ENCODE data around the gene SEC14L1. TPM values are rescaled to one million over a fixed set of nuclear protein-coding genes. Genes with fewer than 3 reads are reported as not detected.
A peak's percentile ranks its signal among the peaks of the same experiment; 100 is the strongest.
"Not testable (repeated sequence)": the region's sequence is repeated elsewhere in the genome, so short reads cannot be mapped to it uniquely, and the experiment has no call there.

The SEC14L1 gene
- total RNA-seq: 71.4 and 73.1 TPM in 2 replicates

GRCh38 chr17:77140878-77141767 is at the start of gene SEC14L1:
Gene SEC14L1 (plus strand): TSS chr17:77140969. CDS start chr17:77143597, 2,628 bp downstream.
- H3K27ac Mint-ChIP-seq: peak within 1 kb of the TSS; percentile 94
- no peaks in the 10 kb centered on the region for H3K27me3 Mint-ChIP-seq
- H3K4me3 Mint-ChIP-seq: peak within 1 kb of the TSS; percentile 87
- H3K4me1 Mint-ChIP-seq: peaks cover 58% of the 10 kb centered on the region
- H3K36me3 Mint-ChIP-seq (ENCODE audit: low read depth): peaks cover 57% of the 10 kb centered on the region
- peak; percentile 84 for DNase-seq
- peaks cover 16% of the 10 kb centered on the region for H3K9me3 Mint-ChIP-seq
- intact Hi-C loops (cut with micrococcal nuclease): loop anchor here (1.0 to 5.0 kb wide), 7 partner anchors 13 to 414 kb away; partner anchors contain the start of genes JMJD6, METTL23 and SRSF2

- peaks cover 66% of the 10 kb centered on the region for H3K36me3 Mint-ChIP-seq (ENCODE audit: low read depth)
- H3K27ac Mint-ChIP-seq: peak overlapping the region; percentile 23
- intact Hi-C loops (cut with micrococcal nuclease): no loop called here
- H3K27me3 Mint-ChIP-seq: no peaks in the 10 kb centered on the region
- H3K4me1 Mint-ChIP-seq: peaks cover 43% of the 10 kb centered on the region
- no peaks in the 10 kb centered on the region for H3K9me3 Mint-ChIP-seq
- DNase-seq: no peak
- H3K4me3 Mint-ChIP-seq: peak overlapping the region; percentile 8
Measured at GRCh38 chr17:77092025-77092424, 48.7 kb upstream of the SEC14L1 start.

GRCh38 chr17:77095461-77095860 is 45.3 kb upstream of the SEC14L1 start:
- Mint-ChIP-seq H3K4me1 (peaks cover 33% of the 10 kb centered on the region), H3K9me3 (no peaks in the 10 kb centered on the region), H3K36me3 (ENCODE audit: low read depth) (peaks cover 70% of the 10 kb centered on the region), H3K4me3 (no peak overlapping the region), H3K27ac (no peak overlapping the region), H3K27me3 (no peaks in the 10 kb centered on the region)
- intact Hi-C loops (cut with micrococcal nuclease): no loop called here
- DNase-seq: no peak

GRCh38 chr17:77096570-77097214 is 44.1 kb upstream of the SEC14L1 start:
- Mint-ChIP-seq H3K4me3 (no peak overlapping the region), H3K4me1 (peaks cover 31% of the 10 kb centered on the region), H3K27me3 (no peaks in the 10 kb centered on the region), H3K36me3 (ENCODE audit: low read depth) (peaks cover 62% of the 10 kb centered on the region), H3K27ac (peak overlapping the region; percentile 78), H3K9me3 (no peaks in the 10 kb centered on the region)
- no peak for DNase-seq
- intact Hi-C loops (cut with micrococcal nuclease): loop anchor here (2.0 kb wide), 1 partner anchor 44 kb away; the partner anchor contains the start of gene SEC14L1

GRCh38 chr17:77097631-77098180 is 43.1 kb upstream of the SEC14L1 start:
- Mint-ChIP-seq H3K4me1 (peaks cover 26% of the 10 kb centered on the region), H3K4me3 (no peak overlapping the region), H3K9me3 (no peaks in the 10 kb centered on the region), H3K27ac (peak overlapping the region; percentile 76), H3K36me3 (ENCODE audit: low read depth) (peaks cover 58% of the 10 kb centered on the region), H3K27me3 (no peaks in the 10 kb centered on the region)
- DNase-seq: no peak
- intact Hi-C loops (cut with micrococcal nuclease): loop anchor here (2.0 kb wide), 1 partner anchor 43 kb away; the partner anchor contains the start of gene SEC14L1

- Mint-ChIP-seq H3K4me1 (peaks cover 25% of the 10 kb centered on the region), H3K36me3 (ENCODE audit: low read depth) (peaks cover 45% of the 10 kb centered on the region), H3K4me3 (no peak overlapping the region), H3K27me3 (no peaks in the 10 kb centered on the region), H3K9me3 (no peaks in the 10 kb centered on the region), H3K27ac (peak overlapping the region; percentile 65)
- DNase-seq: no peak
- intact Hi-C loops (cut with micrococcal nuclease): no loop called here
Measured at GRCh38 chr17:77098884-77099545, 41.8 kb upstream of the SEC14L1 start.

- no peaks in the 10 kb centered on the region for H3K27me3 Mint-ChIP-seq
- intact Hi-C loops (cut with micrococcal nuclease): no loop called here
- H3K4me1 Mint-ChIP-seq: peaks cover 23% of the 10 kb centered on the region
- H3K27ac Mint-ChIP-seq: peak overlapping the region; percentile 48
- H3K9me3 Mint-ChIP-seq: no peaks in the 10 kb centered on the region
- H3K36me3 Mint-ChIP-seq (ENCODE audit: low read depth): peaks cover 43% of the 10 kb centered on the region
- no peak overlapping the region for H3K4me3 Mint-ChIP-seq
- DNase-seq: no peak
Measured at GRCh38 chr17:77099997-77100396, 40.8 kb upstream of the SEC14L1 start.

GRCh38 chr17:77101521-77102410 is 39.0 kb upstream of the SEC14L1 start:
- no peaks in the 10 kb centered on the region for H3K9me3 Mint-ChIP-seq
- H3K27ac Mint-ChIP-seq: no peak overlapping the region
- no peak for DNase-seq
- no peaks in the 10 kb centered on the region for H3K27me3 Mint-ChIP-seq
- no peak overlapping the region for H3K4me3 Mint-ChIP-seq
- peaks cover 19% of the 10 kb centered on the region for H3K4me1 Mint-ChIP-seq
- intact Hi-C loops (cut with micrococcal nuclease): no loop called here
- H3K36me3 Mint-ChIP-seq (ENCODE audit: low read depth): peaks cover 34% of the 10 kb centered on the region

GRCh38 chr17:77102411-77103134 is 38.2 kb upstream of the SEC14L1 start:
- intact Hi-C loops (cut with micrococcal nuclease); H3K27me3 Mint-ChIP-seq; H3K4me3 Mint-ChIP-seq; DNase-seq; H3K9me3 Mint-ChIP-seq; H3K27ac Mint-ChIP-seq: not testable (repeated sequence)
- Mint-ChIP-seq H3K36me3 (ENCODE audit: low read depth) (peaks cover 27% of the 10 kb centered on the region), H3K4me1 (peaks cover 14% of the 10 kb centered on the region)

GRCh38 chr17:77105706-77106105 is 35.1 kb upstream of the SEC14L1 start:
- no peaks in the 10 kb centered on the region for H3K27me3 Mint-ChIP-seq
- intact Hi-C loops (cut with micrococcal nuclease): no loop called here
- no peak overlapping the region for H3K4me3 Mint-ChIP-seq
- H3K4me1 Mint-ChIP-seq: peaks cover 20% of the 10 kb centered on the region
- H3K36me3 Mint-ChIP-seq (ENCODE audit: low read depth): peaks cover 9% of the 10 kb centered on the region
- no peaks in the 10 kb centered on the region for H3K9me3 Mint-ChIP-seq
- DNase-seq: no peak
- H3K27ac Mint-ChIP-seq: no peak overlapping the region

- DNase-seq: no peak
- Mint-ChIP-seq H3K27me3 (no peaks in the 10 kb centered on the region), H3K4me3 (no peak overlapping the region), H3K4me1 (peaks cover 24% of the 10 kb centered on the region), H3K36me3 (ENCODE audit: low read depth) (peaks cover 10% of the 10 kb centered on the region), H3K27ac (peak overlapping the region; percentile 42), H3K9me3 (no peaks in the 10 kb centered on the region)
- intact Hi-C loops (cut with micrococcal nuclease): no loop called here
Measured at GRCh38 chr17:77106874-77107358, 33.9 kb upstream of the SEC14L1 start.

Measured in activated CD4-positive, alpha-beta T cell treated with anti-CD3 and anti-CD28 coated beads, Interleukin-2, amount 10 ng/mL, durations not matched to agents 24 days and 14 days (primary cell).